HepG2 (cell line): ENCODE measurements around the gene DCC. TPM values are rescaled to one million over a fixed set of nuclear protein-coding genes. Genes with fewer than 3 reads are reported as not detected.

ENCODE experiments used
- ATAC-seq: fragments of 200-7000 bp; cut with Tn5 transposase; 3 replicates; pipeline ENCODE4 v1.9.1; 2020; ENCODE audit warnings: mild to moderate bottlenecking, moderate library complexity
- BruUV-seq: library from RNA; stranded (reverse); fragments of 400-500 nt; replicated peaks from 2 replicates; lab custom pipeline; 2021; lab: Mats Ljungman, UMichigan
- CTCF ChIA-PET: fragments of 300-600 bp; formaldehyde crosslinking; extraction: SDS; loops from one replicate; lab custom pipeline; 2021; ENCODE audit warnings: low total read pairs, inconsistent platforms, low intra/inter-chr PET ratio; lab: Yijun Ruan, JAX
- POLR2A ChIA-PET: fragments of 350-600 bp; sonication (Branson Sonifier 250); formaldehyde crosslinking; loops from one replicate; lab custom pipeline; 2020; ENCODE audit warnings: antibody characterized with exemption, inconsistent platforms; lab: Yijun Ruan, JAX
- DNase-seq: peaks from one replicate; pipeline ENCODE4 v3.0.0-alpha.2; 2015; ENCODE audit warnings: low spot score
- FAIRE-seq: peaks from 3 replicates; lab custom pipeline; 2011; peaks lifted over from hg19 to GRCh38; lab: Jason Lieb, UNC
- H2AFZ ChIP-seq: one replicate; pipeline ENCODE4 v1.6.1; 2011; ENCODE audit warnings: low read length, inconsistent platforms
- H3K27ac ChIP-seq: fragments of 300-600 bp; 3 replicates; pipeline ENCODE4 v1.8.0; 2011; ENCODE audit warnings: mixed run types, mild to moderate bottlenecking, mixed read lengths, low read length, inconsistent platforms; ENCODE audit not compliant: insufficient read depth; ENCODE audit errors: extremely low read length
- H3K27me3 ChIP-seq, 2 experiments: fragments of 200-600 bp in 1 of 2; 2 replicates in 1 of 2; 3 replicates in 1 of 2; pipeline versions ENCODE4 v1.6.0 to v1.8.0; 2011; ENCODE audit warnings: low read length in 2 of 2, mild to moderate bottlenecking in 2 of 2, moderate library complexity in 2 of 2, inconsistent platforms in 1 of 2; ENCODE audit not compliant: insufficient read depth in 2 of 2, control insufficient read depth in 1 of 2
- H3K36me3 ChIP-seq, 2 experiments: fragments of 200-600 bp in 1 of 2; replicated peaks in 1 of 2; 2 replicates in 1 of 2; 3 replicates in 1 of 2; pipeline versions ENCODE4 v1.5.1 to v1.8.0; 2011; ENCODE audit warnings: low read length in 2 of 2, inconsistent platforms in 1 of 2; ENCODE audit not compliant: insufficient read depth in 2 of 2, control insufficient read depth in 1 of 2
- H3K4me1 ChIP-seq: 2 replicates; pipeline ENCODE4 v1.5.1; 2012; ENCODE audit warnings: low read length, inconsistent platforms; ENCODE audit not compliant: insufficient read depth
- H3K4me2 ChIP-seq: 2 replicates; pipeline ENCODE4 v1.6.0; 2011; ENCODE audit warnings: low read depth, low read length, inconsistent platforms
- H3K4me3 ChIP-seq, 3 experiments: fragments of 200-600 bp in 1 of 3; sonication (generic), shearing (Covaris generic) in 1 of 3; replicated peaks in 1 of 3; 2 replicates each; pipeline ENCODE4 v1.5.1; 2011 to 2016; ENCODE audit warnings: low read length in 3 of 3, inconsistent platforms in 2 of 3, low read depth in 2 of 3, mild to moderate bottlenecking in 2 of 3, control low read depth in 1 of 3, mixed read lengths in 1 of 3; ENCODE audit not compliant: insufficient read depth in 1 of 3
- H3K79me2 ChIP-seq: one replicate; pipeline ENCODE4 v1.6.1; 2011; ENCODE audit warnings: low read length, inconsistent platforms; ENCODE audit not compliant: insufficient read depth
- H3K9ac ChIP-seq: 2 replicates; pipeline ENCODE4 v1.6.0; 2011; ENCODE audit warnings: mild to moderate bottlenecking, low read depth, low read length, inconsistent platforms; ENCODE audit not compliant: insufficient read depth
- H3K9me3 ChIP-seq: 2 replicates; pipeline ENCODE4 v1.5.1; 2012; ENCODE audit warnings: mild to moderate bottlenecking, low read length
- H4K20me1 ChIP-seq: 2 replicates; pipeline ENCODE4 v1.6.0; 2011; ENCODE audit warnings: inconsistent platforms, mild to moderate bottlenecking, low read length, moderate library complexity; ENCODE audit not compliant: insufficient read depth
- ZEB1 ChIP-seq: IDR thresholded peaks from 2 replicates; pipeline ENCODE4 v1.6.1; 2012; ENCODE audit warnings: mild to moderate bottlenecking, low read depth, inconsistent platforms; ENCODE audit not compliant: insufficient replicate concordance
- in situ Hi-C: cut with HindIII; loops from 2 replicates; pipeline ENCODE4 v1.10.0; 2017; ENCODE audit warnings: low pct_unique_long_range_greater_than_20kb; ENCODE audit not compliant: extremely low pct_ligation_motif_present
- intact Hi-C: fragments of 100-400 bp; cut with micrococcal nuclease; formaldehyde crosslinking; loops from one replicate; pipeline ENCODE4 v1.10.0; 2022; ENCODE audit not compliant: unreplicated experiment
- polyA plus RNA-seq, 8 experiments: library from polyadenylated mRNA; depleted of rRNA in 3 of 8; stranded (reverse) in 7 of 8; unstranded in 1 of 8; fragments of >200 nt; fragmentation: Illumina TruSeq in 4 of 8; extraction: Trizol in 4 of 8; gene quantifications; 2 replicates each; pipeline versions ENCODE4 v1.2.1 to v1.2.3, GENCODE V29; 2011 to 2016; ENCODE audit warnings: low read depth in 4 of 8, missing spikeins in 1 of 8, mixed read lengths in 1 of 8; ENCODE audit not compliant: insufficient read depth in 1 of 8
- total RNA-seq, 5 experiments: library from RNA; depleted of rRNA; stranded (reverse); fragments of >200 nt; fragmentation: Illumina TruSeq; extraction: Trizol; gene quantifications; 2 replicates each; pipeline ENCODE4 v1.2.3, GENCODE V29; 2016; ENCODE audit warnings: low read depth in 1 of 5
- TF ChIP-seq, protein P1 (sequence below), 2 experiments: sonication (generic) in 1 of 2; formaldehyde crosslinking in 1 of 2; IDR thresholded peaks; 2 replicates each; pipeline versions ENCODE4 v1.4.0 to v1.6.1; 2016 to 2020; ENCODE audit warnings: borderline replicate concordance in 1 of 2, low read depth in 1 of 2, mild to moderate bottlenecking in 1 of 2, missing genetic modification reagents in 1 of 2
- TF ChIP-seq, protein P2 (sequence below): sonication (generic); formaldehyde crosslinking; IDR thresholded peaks from 2 replicates; pipeline ENCODE4 v1.4.0; 2020; ENCODE audit warnings: missing genetic modification reagents

The DCC gene
- total and polyA plus RNA-seq, 2 of the 13 experiments (the other 11 are each of a cell fraction or from before 2014, with no cell fraction given): not detected

DNA sequence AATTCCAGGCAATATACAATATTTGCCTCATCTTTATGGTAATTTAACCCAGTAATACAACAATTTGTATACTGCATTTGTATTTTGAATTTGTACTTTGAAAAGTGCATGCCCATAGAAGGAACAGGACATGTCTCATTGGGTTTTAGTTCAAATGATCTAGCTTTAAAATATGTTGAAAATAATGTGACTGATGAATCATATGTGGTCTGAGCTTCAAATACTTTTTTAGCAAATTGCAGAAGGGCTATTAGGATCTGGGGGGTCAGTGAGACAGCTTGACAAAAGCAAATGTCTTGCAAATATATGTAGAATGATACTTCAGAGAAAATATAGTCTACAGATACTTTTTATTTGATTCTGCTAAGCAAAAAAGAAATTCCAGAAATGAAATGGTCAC lies 248.9 kb downstream of the DCC start:
- FAIRE-seq (no peak), ATAC-seq (no peak), DNase-seq (no peak)
- ChIA-PET POLR2A (no interaction called here), CTCF (no interaction called here)
- Histone ChIP-seq H4K20me1 (no peaks in the 10 kb centered on the region), H3K4me1 (no peaks in the 10 kb centered on the region), H3K4me3 (no peak overlapping the region), H3K4me2 (no peak overlapping the region), H3K9ac (no peak overlapping the region), H3K9me3 (no peaks in the 10 kb centered on the region; the same call in 1 of the 2 replicates), H3K27ac (no peak overlapping the region), H3K27me3 (no peaks in the 10 kb centered on the region), H3K79me2 (no peaks in the 10 kb centered on the region), H2AFZ (no peak overlapping the region), H3K36me3 (no peaks in the 10 kb centered on the region)
- intact Hi-C loops (no loop called here), in situ Hi-C loops (no loop called here)
- TF ChIP-seq, protein P1, sequence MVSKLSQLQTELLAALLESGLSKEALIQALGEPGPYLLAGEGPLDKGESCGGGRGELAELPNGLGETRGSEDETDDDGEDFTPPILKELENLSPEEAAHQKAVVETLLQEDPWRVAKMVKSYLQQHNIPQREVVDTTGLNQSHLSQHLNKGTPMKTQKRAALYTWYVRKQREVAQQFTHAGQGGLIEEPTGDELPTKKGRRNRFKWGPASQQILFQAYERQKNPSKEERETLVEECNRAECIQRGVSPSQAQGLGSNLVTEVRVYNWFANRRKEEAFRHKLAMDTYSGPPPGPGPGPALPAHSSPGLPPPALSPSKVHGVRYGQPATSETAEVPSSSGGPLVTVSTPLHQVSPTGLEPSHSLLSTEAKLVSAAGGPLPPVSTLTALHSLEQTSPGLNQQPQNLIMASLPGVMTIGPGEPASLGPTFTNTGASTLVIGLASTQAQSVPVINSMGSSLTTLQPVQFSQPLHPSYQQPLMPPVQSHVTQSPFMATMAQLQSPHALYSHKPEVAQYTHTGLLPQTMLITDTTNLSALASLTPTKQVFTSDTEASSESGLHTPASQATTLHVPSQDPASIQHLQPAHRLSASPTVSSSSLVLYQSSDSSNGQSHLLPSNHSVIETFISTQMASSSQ (IDR thresholded peaks at IDR 0.05; ENCODE audit: low read depth): no peak
- TF ChIP-seq, protein P1 (CRISPR knock-in tag; IDR thresholded peaks at IDR 0.05; ENCODE audit: borderline replicate concordance): no peak
- TF ChIP-seq ZEB1: no peak
- TF ChIP-seq, protein P2, sequence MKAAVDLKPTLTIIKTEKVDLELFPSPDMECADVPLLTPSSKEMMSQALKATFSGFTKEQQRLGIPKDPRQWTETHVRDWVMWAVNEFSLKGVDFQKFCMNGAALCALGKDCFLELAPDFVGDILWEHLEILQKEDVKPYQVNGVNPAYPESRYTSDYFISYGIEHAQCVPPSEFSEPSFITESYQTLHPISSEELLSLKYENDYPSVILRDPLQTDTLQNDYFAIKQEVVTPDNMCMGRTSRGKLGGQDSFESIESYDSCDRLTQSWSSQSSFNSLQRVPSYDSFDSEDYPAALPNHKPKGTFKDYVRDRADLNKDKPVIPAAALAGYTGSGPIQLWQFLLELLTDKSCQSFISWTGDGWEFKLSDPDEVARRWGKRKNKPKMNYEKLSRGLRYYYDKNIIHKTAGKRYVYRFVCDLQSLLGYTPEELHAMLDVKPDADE: no peak
- BruUV-seq: no TSS peak
